Esophagus squamous epithelium (tissue), 5 donors: Measurements from ENCODE around the gene BRINP3. TPM values are rescaled to one million over a fixed set of nuclear protein-coding genes. Genes with fewer than 3 reads are reported as not detected.

Experiments used
- DNase-seq: peaks from one replicate; lab custom pipeline; 2025; lab: John Stamatoyannopoulos, UW
- H3K27ac ChIP-seq, 4 donors: fragments of 200-600 bp; sonication (generic); one replicate each; pipeline ENCODE4 v1.5.1; 2016 to 2019; ENCODE audit warnings: mild to moderate bottlenecking in 1 of 4
- H3K27me3 ChIP-seq, 4 donors: fragments of 200-600 bp; sonication (generic); 1 replicate in 3 of 4; 2 replicates in 1 of 4; pipeline versions ENCODE4 v1.5.1 to v1.6.0; 2017 to 2021; ENCODE audit warnings: antibody characterized with exemption in 1 of 4
- H3K36me3 ChIP-seq, 3 donors: fragments of 200-600 bp; sonication (generic); one replicate each; pipeline ENCODE4 v1.5.1; 2016 to 2019
- H3K4me1 ChIP-seq, 3 donors: fragments of 200-600 bp; sonication (generic); one replicate each; pipeline ENCODE4 v1.5.1; 2017 to 2019
- H3K4me3 ChIP-seq, 4 donors: fragments of 200-600 bp; sonication (generic); 1 replicate in 3 of 4; 2 replicates in 1 of 4; pipeline ENCODE4 v1.5.1; 2016 to 2019; ENCODE audit warnings: mild to moderate bottlenecking in 2 of 4, moderate library complexity in 1 of 4
- H3K9me3 ChIP-seq, 3 donors: fragments of 200-600 bp; sonication (generic); one replicate each; pipeline ENCODE4 v1.5.1; 2016 to 2019
- CTCF ChIP-seq, 6 experiments: fragments of 450-650 bp in 4 of 6; fragments of 200-600 bp in 2 of 6; sonication (generic) in 2 of 6; IDR thresholded peaks; one replicate each; pipeline ENCODE4 v1.5.1; 2016 to 2019; ENCODE audit warnings: antibody characterized with exemption in 6 of 6, mild to moderate bottlenecking in 4 of 6, moderate library complexity in 4 of 6
- POLR2A ChIP-seq, 4 donors: fragments of 450-650 bp; IDR thresholded peaks; one replicate each; pipeline ENCODE4 v1.6.1; 2017; ENCODE audit warnings: antibody characterized with exemption in 4 of 4, mild to moderate bottlenecking in 4 of 4, moderate library complexity in 3 of 4
- WGBS, 2 donors: methylation state at CpG; one replicate each; pipeline ENCODE4 v1.1.5; 2018; 5-methylcytosine and 5-hydroxymethylcytosine counted together
- intact Hi-C: fragments of 100-400 bp; cut with DNase I; formaldehyde crosslinking; loops from one replicate; pipeline ENCODE4 v1.15.0; 2022
- total RNA-seq, 4 donors: library from RNA; depleted of rRNA; stranded (reverse); fragments of >200 nt; gene quantifications; one replicate each; pipeline ENCODE4 v1.1.0, GENCODE V29; 2016
- donor health status: DM: yes; HTN: yes; CAD: no.

The BRINP3 gene
- total RNA-seq, 4 donors from 2014 or later = 0.50 to 0.95 TPM; not detected in 2

DNA sequence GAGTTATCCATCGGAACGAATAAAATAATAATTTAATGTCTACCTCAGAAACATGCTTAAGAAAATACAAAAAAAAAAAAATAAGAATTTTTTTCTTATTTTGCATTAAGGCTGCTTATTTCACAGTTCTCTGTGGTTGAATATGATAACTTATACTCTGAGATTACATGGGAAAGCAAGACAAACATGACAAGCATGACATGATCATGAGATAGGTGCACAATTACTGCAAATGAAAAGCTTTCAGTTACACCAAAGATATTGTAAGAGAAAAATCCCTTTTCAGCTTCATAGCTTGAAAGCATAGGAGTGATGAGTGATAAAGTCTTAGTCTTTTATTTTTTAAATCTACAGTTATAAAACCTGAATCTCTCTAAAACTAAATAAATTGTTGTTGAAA is 154.1 kb downstream of the BRINP3 start:
- Histone ChIP-seq H3K27ac (no peak overlapping the region), H3K4me3 (no peak overlapping the region), H3K9me3 (no peaks in the 10 kb centered on the region), H3K27me3 (no peaks in the 10 kb centered on the region), H3K4me1 (peaks cover 0 to 16% (median 0%) of the 10 kb centered on the region in 3 donors), H3K36me3 (no peaks in the 10 kb centered on the region)
- no peak for TF ChIP-seq POLR2A (IDR thresholded peaks at IDR 0.05)
- no peak for TF ChIP-seq CTCF (IDR thresholded peaks at IDR 0.05)
- intact Hi-C loops = no loop called here
- 79 to 95% methylated on average over 2 of the region's 2 CpGs for WGBS, 2 donors
- DNase-seq = no peak

DNA sequence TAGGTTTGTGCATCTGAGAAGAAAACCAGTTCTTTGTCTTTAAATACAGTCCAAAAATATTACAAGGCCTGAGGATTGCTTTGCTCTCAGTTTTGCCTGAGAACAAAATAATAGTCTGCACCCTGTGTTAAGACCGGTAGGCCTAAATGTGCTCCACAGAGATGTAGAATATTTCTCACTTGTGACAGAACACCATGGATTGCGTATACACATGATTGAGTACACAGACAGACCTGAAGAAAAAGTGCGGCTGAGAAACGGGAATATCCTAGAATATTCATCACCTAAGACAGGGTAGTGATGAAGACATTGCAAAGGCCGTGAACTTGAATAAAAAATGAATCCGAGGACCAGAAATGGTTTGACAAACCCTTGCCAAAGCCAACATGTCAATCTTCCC is 155.4 kb downstream of the BRINP3 start:
- H3K27me3 ChIP-seq = no peaks in the 10 kb centered on the region
- H3K4me1 ChIP-seq = peaks cover 0 to 7% (median 0%) of the 10 kb centered on the region in 3 donors
- H3K9me3 ChIP-seq = no peaks in the 10 kb centered on the region
- 78 to 89% methylated on average over 6 of the region's 6 CpGs for WGBS, 2 donors
- intact Hi-C loops = no loop called here
- no peak for DNase-seq
- TF ChIP-seq POLR2A (IDR thresholded peaks at IDR 0.05) (no peak), CTCF (IDR thresholded peaks at IDR 0.05) (no peak)
- H3K4me3 ChIP-seq = no peak overlapping the region
- no peak overlapping the region for H3K27ac ChIP-seq
- no peaks in the 10 kb centered on the region for H3K36me3 ChIP-seq

GRCh38 chr1:190320952-190321351 is 156.7 kb downstream of the BRINP3 start:
- Histone ChIP-seq H3K4me3 (no peak overlapping the region), H3K36me3 (no peaks in the 10 kb centered on the region), H3K4me1 (peaks cover 0 to 7% (median 0%) of the 10 kb centered on the region in 3 donors), H3K27me3 (no peaks in the 10 kb centered on the region), H3K9me3 (no peaks in the 10 kb centered on the region), H3K27ac (no peak overlapping the region)
- 58% methylated on average over 3 of the region's 3 CpGs for WGBS, 2 donors
- no peak for DNase-seq
- TF ChIP-seq POLR2A (IDR thresholded peaks at IDR 0.05) (no peak), CTCF (IDR thresholded peaks at IDR 0.05) (no peak)
- intact Hi-C loops = no loop called here

GRCh38 chr1:190312763-190313162 is 164.9 kb downstream of the BRINP3 start:
- no peak overlapping the region for H3K27ac ChIP-seq
- DNase-seq = no peak
- H3K4me1 ChIP-seq = no peaks in the 10 kb centered on the region
- no peaks in the 10 kb centered on the region for H3K36me3 ChIP-seq
- TF ChIP-seq POLR2A (IDR thresholded peaks at IDR 0.05) = no peak
- no peak for TF ChIP-seq CTCF (IDR thresholded peaks at IDR 0.05)
- WGBS, 2 donors = 73 to 82% methylated on average over 1 of the region's 1 CpG
- H3K4me3 ChIP-seq = no peak overlapping the region
- H3K9me3 ChIP-seq = no peaks in the 10 kb centered on the region
- no peaks in the 10 kb centered on the region for H3K27me3 ChIP-seq
- intact Hi-C loops = no loop called here

- intact Hi-C loops = no loop called here
- no peak for DNase-seq
- Histone ChIP-seq H3K4me3 (no peak overlapping the region), H3K36me3 (no peaks in the 10 kb centered on the region), H3K9me3 (no peaks in the 10 kb centered on the region), H3K27ac (no peak overlapping the region), H3K4me1 (no peaks in the 10 kb centered on the region), H3K27me3 (no peaks in the 10 kb centered on the region)
- TF ChIP-seq POLR2A (IDR thresholded peaks at IDR 0.05) (no peak), CTCF (IDR thresholded peaks at IDR 0.05) (no peak)
Observed at GRCh38 chr1:190303501-190303900, 174.2 kb downstream of the BRINP3 start.
